HCT116 (cell line): Measurements from ENCODE around the gene WDR17. TPM values are rescaled to one million over a fixed set of nuclear protein-coding genes. Genes with fewer than 3 reads are reported as not detected.

Source experiments
- ATAC-seq: fragments of 200-7000 bp; cut with Tn5 transposase; 2 replicates; pipeline ENCODE4 v1.9.1; 2020; ENCODE audit warnings: mild to moderate bottlenecking, moderate library complexity
- BruUV-seq: library from RNA; stranded (reverse); fragments of 400-500 nt; replicated peaks from 2 replicates; lab custom pipeline; 2021; lab: Mats Ljungman, UMichigan
- CTCF ChIA-PET: fragments of 300-600 bp; sonication (Branson Sonifier 250); formaldehyde crosslinking; loops from one replicate; lab custom pipeline; 2021; ENCODE audit warnings: antibody characterized with exemption; lab: Charles Lee
- POLR2A ChIA-PET: fragments of 300-600, 350-600 bp; sonication (Branson Sonifier 250); formaldehyde crosslinking; loops from one replicate; lab custom pipeline; 2021; ENCODE audit warnings: antibody characterized with exemption; lab: Charles Lee
- RAD21 ChIA-PET, 2 experiments: fragments of 300-600 bp; sonication (Branson Sonifier 250); formaldehyde crosslinking; loops; one replicate each; lab custom pipeline; 2023; ENCODE audit warnings: low total read pairs in 2 of 2; ENCODE audit not compliant: uncharacterized antibody in 2 of 2, unreplicated experiment in 2 of 2, low non-redundant PET in 1 of 2; lab: Charles Lee
- DNase-seq: peaks from one replicate; pipeline ENCODE4 v3.0.0-alpha.2; 2010; ENCODE audit warnings: low read depth, low spot score
- H2AFZ ChIP-seq: fragments of 200-600 bp; shearing (Covaris generic), sonication (generic); 2 replicates; pipeline ENCODE4 v1.6.1; 2017; ENCODE audit warnings: low read depth, mixed run types, mixed read lengths, antibody characterized with exemption, low read length; ENCODE audit not compliant: poor library complexity, severe bottlenecking
- H3K27ac ChIP-seq: 2 replicates; pipeline ENCODE4 v1.5.1; 2012; ENCODE audit warnings: low read depth, low read length
- H3K27me3 ChIP-seq: fragments of 200-600 bp; sonication (generic); 2 replicates; pipeline ENCODE4 v1.6.1; 2016; ENCODE audit warnings: mixed run types, low read length, mixed read lengths; ENCODE audit not compliant: insufficient read depth
- H3K36me3 ChIP-seq, 2 experiments: fragments of 200-500 bp in 1 of 2; fragments of 200-600 bp in 1 of 2; sonication (Bioruptor generic) in 1 of 2; sonication (generic) in 1 of 2; 2 replicates each; pipeline versions ENCODE4 v1.5.1 to v1.6.1; 2014 to 2016; ENCODE audit warnings: low read length in 2 of 2, inconsistent platforms in 1 of 2, mixed read lengths in 1 of 2, mixed run types in 1 of 2; ENCODE audit not compliant: insufficient read depth in 2 of 2, control insufficient read depth in 1 of 2
- H3K4me1 ChIP-seq, 2 experiments: fragments of 200-600 bp in 1 of 2; sonication (generic) in 1 of 2; 2 replicates each; pipeline versions ENCODE4 v1.5.1 to v1.6.1; 2012 to 2017; ENCODE audit warnings: low read length in 2 of 2, inconsistent platforms in 1 of 2, mild to moderate bottlenecking in 1 of 2, mixed read lengths in 1 of 2, mixed run types in 1 of 2, moderate library complexity in 1 of 2; ENCODE audit not compliant: insufficient read depth in 2 of 2, control insufficient read depth in 1 of 2
- H3K4me2 ChIP-seq: fragments of 200-600 bp; sonication (generic); 2 replicates; pipeline ENCODE4 v1.6.1; 2017; ENCODE audit warnings: mixed run types, low read length, mixed read lengths
- H3K4me3 ChIP-seq, 2 experiments: fragments of 200-600 bp in 1 of 2; sonication (generic) in 1 of 2; replicated peaks in 1 of 2; 2 replicates each; pipeline ENCODE4 v1.5.1; 2011 to 2016; ENCODE audit warnings: low read length in 2 of 2, control low read depth in 1 of 2, low read depth in 1 of 2, mild to moderate bottlenecking in 1 of 2, mixed read lengths in 1 of 2, mixed run types in 1 of 2
- H3K79me2 ChIP-seq: fragments of 200-600 bp; sonication (generic); 2 replicates; pipeline ENCODE4 v1.6.1; 2017; ENCODE audit warnings: mild to moderate bottlenecking, mixed run types, low read length, moderate library complexity, mixed read lengths; ENCODE audit not compliant: insufficient read depth
- H3K9ac ChIP-seq: fragments of 200-600 bp; sonication (generic); 2 replicates; pipeline ENCODE4 v1.6.1; 2016; ENCODE audit warnings: low read length, mixed read lengths
- H3K9me2 ChIP-seq: fragments of 200-600 bp; sonication (generic), shearing (Covaris generic); 2 replicates; pipeline ENCODE4 v1.6.1; 2017; ENCODE audit warnings: mixed run types, mild to moderate bottlenecking, moderate library complexity; ENCODE audit not compliant: insufficient read depth
- H3K9me3 ChIP-seq, 2 experiments: fragments of 200-500 bp in 1 of 2; fragments of 200-600 bp in 1 of 2; sonication (Bioruptor generic) in 1 of 2; sonication (generic) in 1 of 2; 2 replicates each; pipeline ENCODE4 v1.6.1; 2014 to 2017; ENCODE audit warnings: low read length in 2 of 2, mixed read lengths in 2 of 2, inconsistent platforms in 1 of 2, low read depth in 1 of 2, mild to moderate bottlenecking in 1 of 2, mixed run types in 1 of 2, moderate library complexity in 1 of 2; ENCODE audit not compliant: control insufficient read depth in 1 of 2, insufficient read depth in 1 of 2
- H4K20me1 ChIP-seq: fragments of 200-600 bp; sonication (generic), shearing (Covaris generic); 2 replicates; pipeline ENCODE4 v1.6.1; 2017; ENCODE audit warnings: mixed run types, mild to moderate bottlenecking, moderate library complexity; ENCODE audit not compliant: insufficient read depth
- CBX3 ChIP-seq: IDR thresholded peaks from 2 replicates; pipeline ENCODE4 v1.6.1; 2012; ENCODE audit warnings: low read depth
- EZH2 ChIP-seq: fragments of 200-600 bp; sonication (generic); IDR thresholded peaks from 2 replicates; pipeline ENCODE4 v1.6.1; 2017; ENCODE audit warnings: antibody characterized with exemption, mixed run types
- EZH2phosphoT487 ChIP-seq: fragments of 200-600 bp; IDR thresholded peaks from 2 replicates; pipeline ENCODE4 v1.6.1; 2018; ENCODE audit warnings: antibody characterized with exemption, borderline replicate concordance
- FOSL1 ChIP-seq: IDR thresholded peaks from 2 replicates; pipeline ENCODE4 v1.6.1; 2012; ENCODE audit warnings: low read depth
- JUND ChIP-seq: IDR thresholded peaks from 2 replicates; pipeline ENCODE4 v1.6.1; 2012
- MAX ChIP-seq: IDR thresholded peaks from 2 replicates; pipeline ENCODE4 v1.6.1; 2012
- TCF7L2 ChIP-seq: IDR thresholded peaks from 2 replicates; pipeline ENCODE4 v1.7.0; 2011; ENCODE audit warnings: borderline replicate concordance, inconsistent platforms; ENCODE audit not compliant: insufficient read depth, insufficient read length; ENCODE audit errors: extremely low read depth
- YY1 ChIP-seq: IDR thresholded peaks from 2 replicates; pipeline ENCODE4 v1.6.1; 2011; ENCODE audit warnings: low read length, low read depth, moderate library complexity, mild to moderate bottlenecking; ENCODE audit not compliant: insufficient replicate concordance; ENCODE audit errors: extremely low read depth
- intact Hi-C: fragments of 100-400 bp; cut with micrococcal nuclease; formaldehyde crosslinking; loops from 2 replicates; pipeline ENCODE4 v1.10.0; 2022
- total RNA-seq: library from RNA; stranded (reverse); gene quantifications from one replicate; pipeline ENCODE4 v1.2.1, GENCODE V29; 2021; ENCODE audit not compliant: unreplicated experiment
- TF ChIP-seq, protein P1 (sequence below): IDR thresholded peaks from 2 replicates; pipeline ENCODE4 v1.6.1; 2011; ENCODE audit warnings: mild to moderate bottlenecking, low read length, moderate library complexity; ENCODE audit not compliant: insufficient replicate concordance; ENCODE audit errors: extremely low read depth

WDR17 gene
- total RNA-seq, 1 experiment from 2014 or later, result 0.20 TPM

GRCh38 chr4:176222149-176222548 is 156.5 kb downstream of the WDR17 start (continued):
- TF ChIP-seq, protein P1, sequence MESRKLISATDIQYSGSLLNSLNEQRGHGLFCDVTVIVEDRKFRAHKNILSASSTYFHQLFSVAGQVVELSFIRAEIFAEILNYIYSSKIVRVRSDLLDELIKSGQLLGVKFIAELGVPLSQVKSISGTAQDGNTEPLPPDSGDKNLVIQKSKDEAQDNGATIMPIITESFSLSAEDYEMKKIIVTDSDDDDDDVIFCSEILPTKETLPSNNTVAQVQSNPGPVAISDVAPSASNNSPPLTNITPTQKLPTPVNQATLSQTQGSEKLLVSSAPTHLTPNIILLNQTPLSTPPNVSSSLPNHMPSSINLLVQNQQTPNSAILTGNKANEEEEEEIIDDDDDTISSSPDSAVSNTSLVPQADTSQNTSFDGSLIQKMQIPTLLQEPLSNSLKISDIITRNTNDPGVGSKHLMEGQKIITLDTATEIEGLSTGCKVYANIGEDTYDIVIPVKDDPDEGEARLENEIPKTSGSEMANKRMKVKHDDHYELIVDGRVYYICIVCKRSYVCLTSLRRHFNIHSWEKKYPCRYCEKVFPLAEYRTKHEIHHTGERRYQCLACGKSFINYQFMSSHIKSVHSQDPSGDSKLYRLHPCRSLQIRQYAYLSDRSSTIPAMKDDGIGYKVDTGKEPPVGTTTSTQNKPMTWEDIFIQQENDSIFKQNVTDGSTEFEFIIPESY, result no peak
- TF ChIP-seq JUND (no peak), TCF7L2 (no peak)
- TF ChIP-seq, all 23 proteins: peak for 0

DNA sequence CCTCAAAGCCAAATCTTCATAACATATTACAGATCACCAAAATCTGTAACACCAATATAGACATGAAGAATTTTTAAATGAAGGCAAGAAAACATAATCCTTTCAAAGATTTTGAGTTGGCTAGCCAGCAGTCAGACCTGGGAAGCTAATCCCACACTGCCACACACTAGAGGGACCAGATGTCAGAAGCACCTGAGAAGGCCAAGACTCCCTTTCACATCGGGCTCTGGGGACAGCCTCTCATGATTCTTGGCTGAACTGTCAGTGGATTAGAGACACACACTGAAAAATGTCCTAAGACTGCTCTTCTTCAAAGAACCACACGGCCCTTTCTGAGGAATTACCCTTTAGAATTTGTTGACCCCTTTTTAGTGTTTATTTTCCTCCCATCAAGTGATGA is 157.9 kb downstream of the WDR17 start:
- ATAC-seq (no peak), DNase-seq (no peak)
- no peaks in the 10 kb centered on the region for H3K4me1 ChIP-seq
- no peaks in the 10 kb centered on the region for H4K20me1 ChIP-seq
- H3K36me3 ChIP-seq, result no peaks in the 10 kb centered on the region
- no peaks in the 10 kb centered on the region; the same call in 1 of the 2 replicates for H3K9me2 ChIP-seq
- RAD21 ChIA-PET, result no interaction called here
- POLR2A ChIA-PET, result no interaction called here
- H3K4me2 ChIP-seq, result no peak overlapping the region
- no peaks in the 10 kb centered on the region for H3K79me2 ChIP-seq
- TF ChIP-seq CBX3, result no peak
- no peak for TF ChIP-seq FOSL1
- TF ChIP-seq YY1, result no peak
- TF ChIP-seq MAX, result no peak
- TF ChIP-seq EZH2phosphoT487, result no peak
- no peak for TF ChIP-seq EZH2
- H3K9ac ChIP-seq, result no peak overlapping the region
- no peak overlapping the region for H3K4me3 ChIP-seq
- intact Hi-C loops, result no loop called here
- H3K27ac ChIP-seq, result no peak overlapping the region
- CTCF ChIA-PET, result no interaction called here
- no TSS peak for BruUV-seq
- no peaks in the 10 kb centered on the region for H3K9me3 ChIP-seq
- H3K27me3 ChIP-seq, result no peaks in the 10 kb centered on the region
- H2AFZ ChIP-seq, result no peak overlapping the region
